Fibroblast of villous mesenchyme (primary cell): ENCODE data around the gene NDUFA5. TPM values are rescaled to one million over a fixed set of nuclear protein-coding genes. Genes with fewer than 3 reads are reported as not detected.

Source experiments
- DNase-seq: peaks from one replicate; pipeline ENCODE4 v3.0.0-alpha.2; 2010; ENCODE audit warnings: low read depth
- H3K4me3 ChIP-seq: 2 replicates; pipeline ENCODE4 v1.5.1; 2011; ENCODE audit warnings: low read depth, mild to moderate bottlenecking, low read length
- CTCF ChIP-seq: IDR thresholded peaks from 2 replicates; pipeline ENCODE4 v1.5.1; 2012; ENCODE audit warnings: low read depth, mild to moderate bottlenecking, low read length; ENCODE audit not compliant: insufficient read depth
- total RNA-seq: library from RNA; depleted of rRNA; stranded (reverse); fragments of >200 nt; gene quantifications from 2 replicates; pipeline ENCODE4 v1.2.3, GENCODE V29; 2012

The NDUFA5 gene
- total RNA-seq, 1 donor: 43.2 TPM

- no peak for TF ChIP-seq CTCF
- DNase-seq: no peak
Observed at GRCh38 chr7:123573896-123574467, 16.4 kb upstream of the NDUFA5 start.

DNA sequence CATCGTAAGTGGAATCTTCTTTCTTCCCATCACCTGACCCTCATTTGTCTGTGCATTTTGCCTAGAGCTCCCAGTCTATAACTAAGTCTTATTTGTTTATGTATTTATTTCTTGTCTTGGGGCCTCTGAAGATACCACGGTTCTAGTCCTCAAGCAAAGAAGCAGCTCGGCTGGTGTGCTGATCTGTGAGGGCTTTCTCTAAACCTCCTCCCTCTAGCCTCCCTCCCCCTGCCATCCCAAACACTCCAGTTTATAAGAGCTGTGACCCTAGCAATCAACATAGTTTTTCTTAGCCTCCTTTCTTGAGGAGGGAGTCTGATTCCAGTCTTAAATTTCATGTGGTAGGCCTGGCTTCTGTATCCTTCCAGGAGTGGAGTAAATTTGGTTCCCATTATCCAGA is 15.7 kb upstream of the NDUFA5 start:
- TF ChIP-seq CTCF: no peak
- no peak for DNase-seq
- H3K4me3 ChIP-seq: no peak overlapping the region

More at GRCh38 chr7:123573896-123574467, 16.4 kb upstream of the NDUFA5 start:
- no peak overlapping the region for H3K4me3 ChIP-seq

GRCh38 chr7:123571684-123572083 is 14.1 kb upstream of the NDUFA5 start:
- H3K4me3 ChIP-seq: no peak overlapping the region
- DNase-seq: peak; percentile 14
- TF ChIP-seq CTCF: no peak

DNA sequence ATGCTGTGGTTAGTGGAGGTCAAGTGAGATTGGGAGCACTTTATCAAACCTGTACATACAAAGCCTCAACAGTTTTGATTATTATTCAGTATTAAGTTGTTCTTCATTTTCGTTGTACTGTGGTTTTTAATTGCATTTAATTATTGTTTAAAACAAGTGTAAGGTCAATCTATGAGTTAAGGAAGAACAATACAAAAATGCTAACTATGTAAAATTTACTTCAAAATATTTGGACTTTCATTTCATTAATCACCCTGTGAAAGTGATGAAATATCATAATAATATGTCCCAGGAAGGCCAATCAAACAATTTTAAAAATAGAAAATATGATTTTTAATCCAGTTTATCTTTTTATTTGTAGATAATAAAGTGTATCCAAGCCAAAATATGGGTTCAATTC is 13.6 kb upstream of the NDUFA5 start:
- TF ChIP-seq CTCF: no peak
- no peak for DNase-seq
- H3K4me3 ChIP-seq: no peak overlapping the region

GRCh38 chr7:123570390-123571182 is 13.0 kb upstream of the NDUFA5 start:
- DNase-seq: no peak
- TF ChIP-seq CTCF: no peak
- no peak overlapping the region for H3K4me3 ChIP-seq

GRCh38 chr7:123569352-123570010 is 11.9 kb upstream of the NDUFA5 start:
- no peak for TF ChIP-seq CTCF
- H3K4me3 ChIP-seq: no peak overlapping the region
- no peak for DNase-seq
